Suppressor macrophage treated with lipopolysaccharide for 1 hour (primary cell): ENCODE results near the gene DDC.
"Not testable (repeated sequence)": the region's sequence is repeated elsewhere in the genome, so short reads cannot be mapped to it uniquely, and the experiment has no call there.

Experiments
- DNase-seq, 3 donors: peaks; one replicate each; pipeline ENCODE4 v3.0.0-alpha.2; 2020 to 2022

DDC gene

DNA sequence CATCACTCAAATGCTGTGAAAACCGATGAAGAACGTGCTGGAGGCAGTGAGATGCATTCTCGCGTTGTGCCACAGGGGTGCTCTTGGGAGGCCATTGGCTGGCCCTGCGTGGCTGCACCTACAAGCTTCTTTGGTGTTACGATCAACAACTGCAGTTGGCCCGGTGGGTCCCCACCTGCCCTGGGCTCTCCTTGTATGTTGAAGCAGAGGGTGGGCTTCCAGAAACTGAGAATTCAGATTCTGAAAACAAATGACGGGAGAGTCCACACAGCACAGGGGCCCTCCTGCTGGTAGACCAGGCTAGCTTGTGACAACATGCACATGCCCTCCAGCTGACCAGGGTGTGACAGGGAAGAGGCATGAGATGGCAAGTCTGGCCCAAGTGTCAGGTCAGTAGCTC lies 23.7 kb upstream of the DDC start:
- no peak for DNase-seq

DNA sequence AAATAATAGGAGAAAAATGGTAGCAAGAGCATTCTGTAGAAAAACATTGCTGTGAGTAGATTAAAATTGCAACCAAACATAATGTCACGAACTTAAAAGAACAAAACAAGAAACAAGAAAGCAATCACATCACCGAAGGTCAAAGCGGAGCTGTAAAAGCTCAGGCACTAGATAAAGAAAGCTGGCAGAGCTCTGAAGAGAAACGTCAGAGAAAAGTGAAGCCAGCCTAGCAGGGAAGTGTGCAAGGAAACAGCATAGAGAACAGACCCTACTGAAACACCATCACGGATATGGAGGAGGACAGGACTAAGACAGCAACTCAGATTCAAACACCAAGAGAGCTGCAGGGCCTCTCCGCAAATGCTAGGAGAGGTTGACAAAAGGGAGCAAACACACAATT lies 22.5 kb upstream of the DDC start:
- no peak for DNase-seq

DNA sequence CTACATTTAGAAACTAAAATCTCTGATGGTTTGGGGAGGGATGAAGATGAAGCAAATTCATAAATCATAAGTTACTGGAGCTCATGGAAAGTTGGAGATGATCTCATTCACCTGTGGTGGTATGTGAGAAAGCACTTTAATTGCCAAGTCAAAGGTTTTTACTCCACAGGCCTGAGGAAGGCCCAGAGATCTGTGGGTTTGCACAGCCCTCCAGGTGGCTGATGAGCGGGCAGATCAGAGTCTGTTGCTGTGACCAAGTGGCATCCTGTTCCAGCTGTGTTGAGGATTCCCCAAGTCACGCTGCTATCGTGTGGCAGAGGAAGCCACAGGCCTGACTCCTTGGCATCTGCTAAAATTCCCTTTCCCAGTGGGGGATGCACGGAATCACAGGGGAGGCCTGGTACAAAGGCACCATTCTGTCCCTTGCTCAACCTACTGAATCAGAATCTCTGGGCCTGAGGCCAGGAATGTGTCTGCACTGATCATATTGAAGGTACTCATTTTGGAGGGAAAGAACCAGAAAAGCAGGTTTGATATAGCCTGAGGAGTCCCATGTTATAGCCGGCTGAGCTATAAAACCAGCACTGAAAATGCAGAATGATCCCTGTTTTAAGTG lies 19.7 kb upstream of the DDC start:
- DNase-seq: no peak

DNA sequence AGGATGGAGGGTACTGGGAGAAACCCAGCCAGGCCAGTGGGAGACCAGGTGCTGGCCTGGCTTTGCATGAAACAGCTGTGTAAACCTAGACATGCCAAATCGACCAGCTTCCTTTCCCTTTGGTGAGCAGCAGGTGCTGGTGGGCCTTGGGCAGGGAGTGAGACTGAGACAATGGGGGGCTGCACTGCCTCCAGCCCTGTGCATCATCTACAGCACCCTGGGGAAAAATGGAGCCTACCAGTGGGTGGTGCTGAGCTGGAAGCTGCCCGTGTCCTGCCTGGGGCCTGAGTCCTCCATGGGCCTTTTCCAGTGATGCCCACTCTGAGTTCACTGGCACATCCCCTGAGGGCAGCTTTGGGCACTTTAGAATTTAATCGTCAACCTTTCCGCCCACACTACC lies 19.2 kb upstream of the DDC start:
- no peak for DNase-seq

DNA sequence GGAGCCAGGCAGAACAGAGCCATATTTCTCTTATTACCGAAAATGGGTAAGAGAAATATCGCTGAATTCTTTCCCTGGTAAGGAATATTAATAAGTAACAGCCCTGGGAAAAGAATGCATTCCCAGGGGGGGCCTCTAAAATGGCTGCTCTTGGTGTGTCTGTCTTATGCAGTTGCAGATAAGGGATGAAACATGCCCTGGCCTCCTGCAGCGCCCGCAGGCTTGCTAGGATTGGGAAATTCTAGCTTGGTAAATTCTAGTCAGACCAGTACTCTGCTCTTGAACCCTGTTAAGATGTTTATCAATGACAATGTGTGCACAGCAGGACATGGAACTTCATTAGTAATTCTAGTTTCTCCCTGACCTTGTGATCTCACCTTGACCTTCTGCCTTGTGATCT lies 18.1 kb upstream of the DDC start:
- DNase-seq: not testable (repeated sequence)

DNA sequence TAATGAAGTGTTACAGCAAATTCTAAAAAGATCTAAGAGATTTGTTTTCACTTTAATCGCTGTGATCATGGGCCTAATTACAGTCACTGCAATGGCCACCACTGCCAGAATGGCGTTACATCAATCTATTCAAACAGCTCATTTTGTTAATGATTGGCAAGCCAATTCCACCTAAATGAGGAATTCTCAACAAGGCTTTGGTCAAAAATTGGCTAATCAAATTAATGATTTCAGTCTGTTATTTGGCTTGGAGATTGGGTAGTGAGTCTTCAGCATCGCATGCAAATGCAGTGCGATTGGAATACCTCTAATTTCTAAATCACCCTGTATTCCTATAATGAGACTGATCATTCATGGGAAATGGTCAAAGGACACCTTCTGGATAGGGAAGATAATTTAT lies 17.1 kb upstream of the DDC start:
- DNase-seq: not testable (repeated sequence)

DNA sequence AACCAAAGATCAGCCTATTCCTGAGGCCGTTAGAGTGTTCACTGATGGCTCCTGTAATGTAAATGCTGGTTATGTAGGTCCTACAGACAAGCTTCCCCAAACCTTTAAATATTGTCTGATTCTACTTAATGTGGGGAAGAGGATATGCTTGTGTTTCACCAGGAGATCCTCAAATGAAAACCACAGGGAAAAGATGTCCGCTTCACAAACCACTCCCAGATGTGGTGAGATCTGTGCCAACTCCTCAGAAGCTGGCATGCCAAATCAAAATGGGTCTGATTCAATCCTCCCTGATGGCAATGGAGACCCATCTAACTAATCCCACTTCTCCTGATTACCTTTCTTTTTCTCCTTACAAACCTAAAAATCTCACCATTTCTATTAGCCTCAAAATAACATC lies 15.5 kb upstream of the DDC start:
- not testable (repeated sequence) for DNase-seq

DNA sequence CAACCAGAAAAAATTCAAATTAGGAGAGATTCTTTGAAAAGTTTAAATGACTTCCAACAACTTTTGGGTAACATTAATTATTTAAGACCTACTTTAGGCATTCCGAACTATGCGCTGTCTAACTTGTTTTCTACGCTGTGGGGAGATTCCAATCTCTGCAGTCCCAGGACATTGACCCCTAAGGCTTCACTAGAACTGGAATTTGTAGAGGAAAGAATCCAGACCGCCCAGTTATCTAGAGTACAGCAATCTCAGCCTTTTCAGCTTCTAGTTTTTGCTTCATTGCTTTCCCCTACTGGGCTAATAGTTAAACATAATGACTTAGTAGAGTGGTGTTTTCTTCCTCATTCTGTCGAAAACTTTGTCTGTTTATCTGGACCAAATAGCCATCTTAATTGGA lies 14.9 kb upstream of the DDC start:
- DNase-seq: no peak

DNA sequence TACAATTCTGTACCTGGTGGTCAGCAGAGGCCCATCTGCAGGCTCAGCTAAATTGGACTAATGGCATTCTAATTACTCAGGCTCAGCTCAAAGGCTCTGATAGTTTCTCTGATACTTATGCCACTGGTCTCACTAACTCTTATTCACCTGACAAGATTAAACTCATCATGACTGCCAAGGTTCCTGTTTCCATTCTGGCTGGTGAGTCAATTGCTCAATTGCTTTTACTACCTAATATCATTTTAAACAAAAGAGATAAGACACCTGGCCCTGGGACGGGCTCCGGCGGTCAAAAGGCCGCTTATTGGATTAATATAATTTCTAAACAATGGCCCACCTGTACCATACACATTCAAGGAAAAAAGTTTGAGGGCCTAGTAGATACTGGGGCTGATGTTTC lies 12.9 kb upstream of the DDC start:
- DNase-seq: not testable (repeated sequence)

DNA sequence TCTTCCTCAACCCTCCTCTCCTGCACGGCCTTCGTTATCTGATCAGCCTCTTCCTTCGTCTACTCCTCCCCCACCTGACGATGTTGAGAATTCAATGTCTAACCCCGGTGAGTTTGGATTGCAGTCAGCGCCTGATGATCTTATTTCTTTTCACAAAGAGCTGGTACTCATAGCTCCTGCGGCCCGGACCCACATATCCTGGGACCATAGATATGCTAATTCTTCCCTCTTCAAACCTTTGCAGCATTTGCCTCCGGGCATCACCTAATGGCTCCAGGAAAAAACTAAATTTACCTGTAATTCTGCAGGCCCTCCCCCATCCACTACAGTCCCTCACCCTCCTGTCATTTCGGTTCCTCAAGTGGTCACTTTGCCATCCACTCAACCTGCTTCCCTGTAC lies 12.4 kb upstream of the DDC start:
- no peak for DNase-seq

DNA sequence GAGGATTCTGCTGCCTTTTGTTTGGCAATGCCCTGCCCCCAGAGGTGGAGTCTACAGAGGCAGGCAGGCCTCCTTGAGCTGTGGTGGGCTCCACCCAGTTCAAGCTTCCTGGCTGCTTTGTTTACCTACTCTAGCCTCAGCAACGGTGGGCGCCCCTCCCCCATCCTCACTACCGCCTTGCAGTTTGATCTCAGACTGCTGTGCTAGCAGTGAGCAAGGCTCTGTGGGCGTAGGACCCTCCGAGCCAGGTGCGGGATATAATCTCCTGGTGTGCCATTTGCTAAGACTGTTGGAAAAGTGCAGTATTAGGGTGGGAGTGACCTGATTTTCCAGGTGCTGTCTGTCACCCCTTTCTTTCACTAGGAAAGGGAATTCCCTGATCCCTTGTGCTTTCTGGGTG lies 11.2 kb upstream of the DDC start:
- DNase-seq: not testable (repeated sequence)

DNA sequence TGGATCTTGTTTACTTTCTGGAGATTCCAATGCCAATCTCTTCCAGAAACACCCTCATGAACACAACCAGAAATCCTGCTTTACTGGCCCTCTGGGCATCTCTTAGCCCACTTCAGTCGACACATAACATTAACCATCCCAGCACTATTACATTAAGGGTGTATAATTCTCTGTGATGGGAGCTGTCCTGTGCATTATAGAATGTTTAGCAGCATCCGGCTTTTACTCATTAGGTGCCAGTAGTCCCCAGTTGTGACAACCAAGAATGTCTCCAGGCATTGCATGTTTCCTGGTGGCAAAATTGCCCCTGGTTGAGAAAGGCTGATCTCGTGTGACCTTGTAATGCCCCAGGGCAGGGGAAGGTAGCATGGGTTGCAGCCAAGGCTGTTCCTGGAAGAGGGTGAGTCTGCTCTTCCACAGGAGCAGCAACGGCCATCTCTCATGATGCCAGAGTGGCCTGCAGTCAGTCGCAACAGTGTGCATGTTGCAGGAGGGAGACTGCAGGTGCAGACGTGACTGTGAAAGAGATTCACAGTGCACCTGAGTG lies 2.6 kb upstream of the DDC start:
- DNase-seq: no peak

DNA sequence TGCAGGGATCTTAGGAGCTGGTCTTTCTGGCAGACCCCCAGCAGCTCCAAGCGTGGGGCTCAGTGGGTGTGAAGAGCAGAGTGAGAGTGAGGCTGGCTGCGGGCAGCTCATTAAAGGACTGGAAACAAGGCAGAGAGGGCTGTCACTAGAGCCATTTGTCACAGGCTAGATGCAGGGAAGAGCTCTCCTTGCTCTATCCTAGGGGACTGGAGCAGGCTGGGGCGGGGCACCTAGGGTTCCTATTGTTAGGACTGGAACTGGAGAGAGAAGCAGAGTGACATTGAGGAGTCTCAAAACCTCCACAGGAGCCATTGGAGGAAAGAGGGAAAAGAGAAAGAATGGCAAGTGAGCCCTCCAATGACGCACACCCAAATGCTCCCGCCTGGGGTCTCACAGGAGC lies 772 bp upstream of the DDC start:
- DNase-seq: no peak

DNA sequence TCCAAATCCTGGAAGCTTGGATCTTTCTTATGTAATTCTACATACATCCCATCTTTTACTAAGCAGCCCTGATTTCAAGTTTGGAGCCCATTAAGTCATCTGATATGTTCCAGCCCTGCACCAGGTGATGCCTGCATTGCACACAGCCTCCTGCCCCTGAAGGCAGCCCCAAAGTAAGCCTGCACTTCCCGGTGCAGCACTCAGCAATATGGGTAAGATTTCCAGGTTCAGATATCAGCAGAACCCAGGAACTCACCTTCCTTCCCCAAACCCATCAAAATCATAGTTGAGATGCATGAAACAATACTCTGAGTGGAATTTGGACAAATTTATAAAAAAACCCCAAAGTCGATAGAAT lies 333 bp upstream of the DDC start:
- DNase-seq: no peak

DNA sequence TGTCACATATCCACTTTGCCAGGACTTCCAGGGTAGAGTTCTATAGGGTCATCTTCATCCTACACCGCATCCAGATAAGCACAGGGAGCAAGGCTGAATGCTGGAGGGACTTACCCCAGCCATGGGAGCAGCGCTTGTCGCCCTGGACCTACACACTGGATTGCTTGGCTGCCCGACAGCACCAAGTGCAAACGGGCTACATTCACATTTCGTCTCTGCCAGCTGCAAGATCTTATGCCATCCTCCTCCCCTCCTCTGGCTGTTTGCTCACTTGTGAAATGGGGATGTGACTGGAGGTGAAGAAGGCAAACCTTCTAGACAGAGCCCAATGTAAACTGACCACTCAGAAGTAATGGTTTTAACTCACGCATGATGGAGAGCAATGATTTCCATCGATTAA lies 1.0 kb downstream of the DDC start:
- no peak for DNase-seq

DNA sequence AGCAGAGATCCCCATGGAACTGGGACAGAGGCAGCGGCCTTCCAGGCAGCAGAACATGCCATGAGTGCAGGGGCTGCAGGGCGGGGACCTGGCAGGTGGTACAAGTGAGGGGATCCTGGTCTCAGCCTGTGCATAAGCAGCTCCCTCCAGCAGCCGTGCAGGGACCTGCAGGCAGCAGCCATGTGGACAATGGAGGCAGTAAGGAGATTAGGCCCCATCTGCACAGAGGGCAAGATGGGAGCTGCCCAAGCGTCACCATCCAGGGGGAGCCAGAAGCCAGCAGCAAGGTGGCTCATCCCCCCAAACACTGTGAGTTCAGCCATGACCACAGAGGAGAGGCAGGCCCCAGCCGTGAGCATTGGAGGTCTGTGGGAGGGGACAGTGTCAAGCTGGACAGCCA lies 3.1 kb downstream of the DDC start:
- DNase-seq: no peak

DNA sequence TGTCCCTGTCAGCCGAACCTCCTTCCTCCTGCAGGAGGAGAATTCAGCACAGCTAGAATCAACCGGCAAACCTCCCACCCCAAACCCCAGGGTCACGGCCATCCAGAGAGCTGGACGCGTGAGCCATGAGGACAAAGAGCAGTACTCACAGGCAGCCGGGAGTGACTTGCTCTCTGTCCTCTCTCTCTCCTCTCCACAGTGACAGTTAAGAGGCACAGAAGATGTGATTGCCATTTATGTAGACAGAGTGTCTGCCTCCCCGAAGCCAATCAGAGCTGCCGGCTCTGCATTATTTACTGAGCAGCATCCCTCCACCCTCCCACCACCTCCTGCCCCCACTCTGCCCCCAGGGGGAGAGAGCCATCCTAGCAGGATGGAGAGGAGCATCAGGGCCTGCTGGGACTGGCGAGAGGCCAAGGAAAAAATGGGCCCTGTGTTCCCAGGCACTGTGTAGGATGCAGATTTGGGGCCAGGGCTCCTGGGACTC lies 4.3 kb downstream of the DDC start:
- no peak for DNase-seq

DNA sequence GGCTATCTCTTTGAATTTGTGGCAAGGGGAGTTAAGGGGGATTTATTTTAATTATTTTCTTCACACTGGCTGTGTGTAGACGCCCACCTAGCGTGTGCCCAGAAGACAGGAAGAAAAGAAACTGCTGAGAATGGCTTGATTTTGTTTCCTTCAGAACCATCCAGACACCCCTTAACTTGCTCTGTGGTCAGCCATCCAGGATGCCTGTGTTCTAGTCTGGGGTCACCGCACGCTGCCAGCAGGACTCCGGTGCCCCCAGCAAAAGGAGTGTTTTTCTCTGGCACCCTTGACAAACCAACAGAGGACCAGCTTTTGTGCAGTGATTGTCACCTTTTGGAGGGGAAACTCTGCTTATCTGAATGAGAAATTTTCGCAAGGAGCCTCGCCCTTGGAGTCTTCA lies 5.3 kb downstream of the DDC start:
- no peak for DNase-seq

DNA sequence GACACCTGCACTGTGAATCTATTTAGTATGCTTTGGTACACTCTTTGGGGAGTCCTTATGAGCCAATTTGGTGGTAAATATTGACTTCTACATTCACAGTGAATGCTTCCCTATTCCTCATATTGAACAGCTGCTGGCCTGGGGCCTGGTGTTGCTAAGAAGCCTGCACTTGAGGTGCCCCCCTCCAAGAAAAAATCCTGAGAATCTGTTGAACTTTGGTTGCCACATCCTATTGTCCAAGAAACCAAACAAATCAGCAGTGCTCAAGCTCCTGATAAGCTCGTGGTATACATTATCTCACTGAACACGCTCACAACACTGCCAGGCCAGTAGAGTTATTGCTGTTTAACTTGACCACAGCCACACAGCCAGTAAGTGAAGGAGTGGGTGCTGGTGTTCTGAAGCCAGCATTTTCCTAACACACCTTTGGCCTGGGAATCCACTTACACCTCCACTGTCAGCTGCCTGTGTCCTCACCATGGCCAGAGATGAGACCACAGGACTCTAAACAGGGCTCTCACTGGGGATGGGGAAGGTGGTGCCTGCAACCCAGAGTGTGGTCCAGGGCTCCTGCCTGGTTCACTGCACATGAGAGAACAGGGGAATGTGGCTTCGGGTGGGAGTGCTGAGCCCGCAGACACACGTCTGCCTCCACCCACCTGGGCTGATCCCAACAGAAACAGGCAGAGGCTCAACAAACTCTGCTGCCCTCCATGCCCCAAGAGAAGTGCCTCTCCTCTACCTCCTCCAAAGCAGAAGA lies 6.7 kb downstream of the DDC start:
- DNase-seq: no peak

DNA sequence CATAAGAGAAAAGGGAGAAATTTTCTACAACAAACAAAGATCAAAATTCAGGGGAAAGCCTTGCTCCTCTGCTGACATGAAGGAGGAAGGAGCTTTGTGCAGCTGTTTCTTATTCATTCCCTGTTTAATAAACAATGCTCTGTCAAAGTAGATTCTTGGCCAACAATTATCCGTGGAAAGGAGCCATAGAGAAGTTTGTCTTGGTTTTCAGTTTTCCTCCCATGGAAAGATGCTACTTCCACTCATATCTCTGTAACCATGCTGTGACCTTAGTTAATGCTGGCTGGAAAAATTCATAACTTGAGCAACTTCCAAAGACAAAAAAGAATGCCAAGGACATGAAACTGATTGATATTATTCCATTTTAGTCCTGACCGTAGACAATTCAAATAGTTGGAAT lies 8.1 kb downstream of the DDC start:
- no peak for DNase-seq

DNA sequence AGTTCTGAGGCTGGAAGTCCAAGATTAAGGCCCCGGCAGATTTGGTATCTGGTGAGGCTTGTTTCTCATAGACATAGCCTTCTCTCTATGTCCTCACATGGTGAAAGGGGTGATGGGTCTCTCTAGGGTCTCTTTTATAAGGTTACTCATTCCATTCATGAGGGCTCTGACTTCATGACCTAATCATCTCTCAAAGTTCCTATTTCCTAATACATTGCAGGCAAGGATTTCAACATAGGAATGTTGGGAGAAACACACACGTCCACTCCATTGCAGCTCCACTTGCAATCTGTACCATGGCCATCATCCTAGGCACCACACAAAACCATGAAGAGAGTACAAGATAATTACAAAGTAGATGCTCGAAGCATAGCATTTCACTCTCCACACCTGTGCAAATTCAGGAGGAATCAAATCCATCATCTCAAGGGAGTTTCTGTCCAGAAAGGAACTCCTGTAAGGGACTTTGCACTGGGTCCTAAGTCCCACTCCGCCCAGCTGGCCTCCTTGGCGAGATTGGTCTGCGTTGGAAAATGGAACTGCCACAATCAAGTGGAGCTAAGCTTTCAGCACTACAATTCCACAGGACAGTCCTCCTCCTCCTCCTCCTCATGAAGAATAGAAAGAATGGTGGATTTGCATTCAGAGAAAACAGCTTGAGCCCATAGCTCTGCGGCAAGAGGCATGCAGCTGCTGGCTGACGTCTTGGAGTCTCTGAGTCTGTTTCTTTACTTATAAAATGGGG lies 8.8 kb downstream of the DDC start:
- DNase-seq: no peak

DNA sequence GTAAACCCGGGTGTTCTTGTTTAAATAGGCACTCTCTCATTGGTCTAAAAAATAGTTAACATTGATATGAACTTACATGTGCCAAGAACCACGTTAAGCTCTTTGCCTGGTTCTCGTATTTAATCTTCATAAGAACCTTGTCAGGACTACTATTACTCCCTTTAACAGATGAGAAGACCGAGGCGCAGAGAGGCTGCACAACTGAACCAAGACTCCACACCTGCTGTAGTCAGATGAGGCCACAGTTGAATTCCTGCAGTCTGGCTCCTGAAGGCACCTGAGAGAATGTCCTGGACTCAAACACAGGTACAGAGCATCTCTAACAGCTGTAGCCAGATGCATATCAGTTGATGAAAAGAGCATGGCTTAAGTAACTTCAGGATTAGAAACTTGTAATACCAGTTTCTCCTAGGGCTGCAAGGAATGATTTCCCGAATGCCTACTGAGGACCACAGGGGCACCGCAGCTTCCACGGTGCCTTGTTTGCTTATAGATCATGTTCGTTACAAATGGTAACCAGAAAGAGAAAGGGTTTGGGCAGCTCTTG lies 9.5 kb downstream of the DDC start:
- no peak for DNase-seq
